WTC11 (cell line): ENCODE measurements around the gene PRR5. TPM values are rescaled to one million over a fixed set of nuclear protein-coding genes. Genes with fewer than 3 reads are reported as not detected.
A peak's percentile ranks its signal among the peaks of the same experiment; 100 is the strongest.

Experiments
- ATAC-seq: fragments of 200-7000 bp; cut with Tn5 transposase; 2 replicates; pipeline ENCODE4 v1.10.0; 2021; ENCODE audit warnings: mild to moderate bottlenecking, moderate library complexity
- CTCF ChIA-PET: fragments of 300-600 bp; sonication (Branson Sonifier 250); formaldehyde crosslinking; loops from one replicate; lab custom pipeline; 2021; ENCODE audit warnings: antibody characterized with exemption; lab: Charles Lee
- POLR2A ChIA-PET: fragments of 350-600 bp; sonication (Branson Sonifier 250); formaldehyde crosslinking; loops from one replicate; lab custom pipeline; 2021; ENCODE audit warnings: antibody characterized with exemption; lab: Charles Lee
- DNase-seq: peaks from one replicate; pipeline ENCODE4 v3.0.0; 2021; ENCODE audit warnings: low spot score
- H3K27ac Mint-ChIP-seq: 2 replicates; pipeline ENCODE4 v1.8.0; 2021; ENCODE audit warnings: mixed read lengths
- H3K27me3 Mint-ChIP-seq: 2 replicates; pipeline ENCODE4 v1.8.0; 2021; ENCODE audit warnings: low read depth, mild to moderate bottlenecking, moderate library complexity, mixed read lengths
- H3K36me3 Mint-ChIP-seq: 2 replicates; pipeline ENCODE4 v1.8.0; 2021; ENCODE audit warnings: mixed read lengths
- H3K4me1 Mint-ChIP-seq: 2 replicates; pipeline ENCODE4 v1.8.0; 2022; ENCODE audit warnings: mixed read lengths
- H3K4me3 Mint-ChIP-seq: 2 replicates; pipeline ENCODE4 v1.8.0; 2021; ENCODE audit warnings: mild to moderate bottlenecking, moderate library complexity, mixed read lengths
- H3K9me3 Mint-ChIP-seq: 2 replicates; pipeline ENCODE4 v1.8.0; 2021; ENCODE audit warnings: mixed read lengths
- AFF4 ChIP-seq: sonication (generic); formaldehyde crosslinking; IDR thresholded peaks from 2 replicates; pipeline ENCODE4 v1.8.1; 2023; ENCODE audit warnings: mild to moderate bottlenecking, missing genetic modification reagents, borderline replicate concordance
- FOXK1 ChIP-seq: sonication (generic); formaldehyde crosslinking; IDR thresholded peaks from 2 replicates; pipeline ENCODE4 v1.8.0; 2022; ENCODE audit warnings: mild to moderate bottlenecking, moderate library complexity, missing genetic modification reagents
- JAZF1 ChIP-seq: fragments of 250-450 bp; sonication (Bioruptor Pico); IDR thresholded peaks from 2 replicates; pipeline ENCODE4 v1.9.0; 2021; ENCODE audit warnings: moderate library complexity, mild to moderate bottlenecking, inconsistent platforms
- KAT7 ChIP-seq: sonication (generic); formaldehyde crosslinking; IDR thresholded peaks from 2 replicates; pipeline ENCODE4 v1.8.1; 2023; ENCODE audit warnings: missing genetic modification reagents, mild to moderate bottlenecking, borderline replicate concordance
- MYBL2 ChIP-seq: sonication (generic); formaldehyde crosslinking; IDR thresholded peaks from 2 replicates; pipeline ENCODE4 v1.8.1; 2023; ENCODE audit warnings: mild to moderate bottlenecking, moderate library complexity, missing genetic modification reagents
- SMAD3 ChIP-seq: sonication (generic); formaldehyde crosslinking; IDR thresholded peaks from 2 replicates; pipeline ENCODE4 v1.8.0; 2022; ENCODE audit warnings: missing genetic modification reagents, mild to moderate bottlenecking, borderline replicate concordance
- TEAD1 ChIP-seq: sonication (generic); formaldehyde crosslinking; IDR thresholded peaks from 2 replicates; pipeline ENCODE4 v1.8.0; 2022; ENCODE audit warnings: mild to moderate bottlenecking, missing genetic modification reagents
- USF1 ChIP-seq: sonication (generic); formaldehyde crosslinking; IDR thresholded peaks from 2 replicates; pipeline ENCODE4 v1.8.0; 2022; ENCODE audit warnings: mild to moderate bottlenecking, missing genetic modification reagents
- ZBTB21 ChIP-seq: sonication (generic); formaldehyde crosslinking; IDR thresholded peaks from 2 replicates; pipeline ENCODE4 v1.8.1; 2023; ENCODE audit warnings: mild to moderate bottlenecking, missing genetic modification reagents, borderline replicate concordance
- ZNF219 ChIP-seq: sonication (generic); formaldehyde crosslinking; IDR thresholded peaks from 2 replicates; pipeline ENCODE4 v1.8.0; 2023; ENCODE audit warnings: missing genetic modification reagents, mild to moderate bottlenecking, borderline replicate concordance
- ZNF263 ChIP-seq: sonication (generic); formaldehyde crosslinking; IDR thresholded peaks from 2 replicates; pipeline ENCODE4 v1.8.1; 2022; ENCODE audit warnings: low read depth, mild to moderate bottlenecking, moderate library complexity, missing genetic modification reagents
- ZNF396 ChIP-seq: fragments of 250-450 bp; sonication (Bioruptor Pico); IDR thresholded peaks from 2 replicates; pipeline ENCODE4 v1.8.0; 2021; ENCODE audit warnings: mild to moderate bottlenecking, moderate library complexity, borderline replicate concordance
- ZNF416 ChIP-seq: fragments of 250-450 bp; sonication (Bioruptor Pico); IDR thresholded peaks from 2 replicates; pipeline ENCODE4 v1.9.0; 2021; ENCODE audit warnings: mild to moderate bottlenecking, inconsistent platforms
- total RNA-seq: library from RNA; stranded (reverse); gene quantifications from 3 replicates; pipeline ENCODE4 v1.2.3, GENCODE V29; 2021
- TF ChIP-seq, protein P1 (sequence below): sonication (generic); formaldehyde crosslinking; IDR thresholded peaks from 2 replicates; pipeline ENCODE4 v1.8.0; 2023; ENCODE audit warnings: missing genetic modification reagents, mild to moderate bottlenecking, borderline replicate concordance
- TF ChIP-seq, protein P2 (sequence below): sonication (generic); formaldehyde crosslinking; IDR thresholded peaks from 2 replicates; pipeline ENCODE4 v1.8.1; 2022; ENCODE audit warnings: missing genetic modification reagents, borderline replicate concordance

Gene PRR5
- total RNA-seq, 1 experiment from 2014 or later = 15.6 TPM

DNA sequence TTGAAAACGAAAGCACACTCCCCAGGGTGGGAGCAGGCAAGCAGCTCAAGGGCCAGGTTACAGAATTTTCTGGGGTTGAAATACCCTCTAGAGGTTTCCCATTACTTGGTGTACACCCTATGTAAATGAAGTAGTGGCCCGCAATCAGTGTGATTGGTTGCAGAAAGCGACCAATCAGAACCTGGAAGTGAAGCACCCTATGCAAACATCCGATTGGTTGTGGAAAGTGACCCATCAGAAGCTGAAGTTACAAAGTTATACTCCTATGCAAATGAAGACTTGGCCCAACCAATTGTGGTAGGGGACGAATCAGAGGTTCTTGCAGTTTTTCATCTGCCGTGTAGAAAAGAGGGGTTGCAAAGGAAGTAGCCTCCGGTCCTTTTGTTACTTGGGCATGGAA, 19.2 kb downstream of the PRR5 start (continued):
- TF ChIP-seq, protein P1, sequence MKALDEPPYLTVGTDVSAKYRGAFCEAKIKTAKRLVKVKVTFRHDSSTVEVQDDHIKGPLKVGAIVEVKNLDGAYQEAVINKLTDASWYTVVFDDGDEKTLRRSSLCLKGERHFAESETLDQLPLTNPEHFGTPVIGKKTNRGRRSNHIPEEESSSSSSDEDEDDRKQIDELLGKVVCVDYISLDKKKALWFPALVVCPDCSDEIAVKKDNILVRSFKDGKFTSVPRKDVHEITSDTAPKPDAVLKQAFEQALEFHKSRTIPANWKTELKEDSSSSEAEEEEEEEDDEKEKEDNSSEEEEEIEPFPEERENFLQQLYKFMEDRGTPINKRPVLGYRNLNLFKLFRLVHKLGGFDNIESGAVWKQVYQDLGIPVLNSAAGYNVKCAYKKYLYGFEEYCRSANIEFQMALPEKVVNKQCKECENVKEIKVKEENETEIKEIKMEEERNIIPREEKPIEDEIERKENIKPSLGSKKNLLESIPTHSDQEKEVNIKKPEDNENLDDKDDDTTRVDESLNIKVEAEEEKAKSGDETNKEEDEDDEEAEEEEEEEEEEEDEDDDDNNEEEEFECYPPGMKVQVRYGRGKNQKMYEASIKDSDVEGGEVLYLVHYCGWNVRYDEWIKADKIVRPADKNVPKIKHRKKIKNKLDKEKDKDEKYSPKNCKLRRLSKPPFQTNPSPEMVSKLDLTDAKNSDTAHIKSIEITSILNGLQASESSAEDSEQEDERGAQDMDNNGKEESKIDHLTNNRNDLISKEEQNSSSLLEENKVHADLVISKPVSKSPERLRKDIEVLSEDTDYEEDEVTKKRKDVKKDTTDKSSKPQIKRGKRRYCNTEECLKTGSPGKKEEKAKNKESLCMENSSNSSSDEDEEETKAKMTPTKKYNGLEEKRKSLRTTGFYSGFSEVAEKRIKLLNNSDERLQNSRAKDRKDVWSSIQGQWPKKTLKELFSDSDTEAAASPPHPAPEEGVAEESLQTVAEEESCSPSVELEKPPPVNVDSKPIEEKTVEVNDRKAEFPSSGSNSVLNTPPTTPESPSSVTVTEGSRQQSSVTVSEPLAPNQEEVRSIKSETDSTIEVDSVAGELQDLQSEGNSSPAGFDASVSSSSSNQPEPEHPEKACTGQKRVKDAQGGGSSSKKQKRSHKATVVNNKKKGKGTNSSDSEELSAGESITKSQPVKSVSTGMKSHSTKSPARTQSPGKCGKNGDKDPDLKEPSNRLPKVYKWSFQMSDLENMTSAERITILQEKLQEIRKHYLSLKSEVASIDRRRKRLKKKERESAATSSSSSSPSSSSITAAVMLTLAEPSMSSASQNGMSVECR (CRISPR knock-in tag) = no peak
- TF ChIP-seq ZNF219 (no peak), ZNF263 (no peak), AFF4 (CRISPR knock-in tag) (no peak)

DNA sequence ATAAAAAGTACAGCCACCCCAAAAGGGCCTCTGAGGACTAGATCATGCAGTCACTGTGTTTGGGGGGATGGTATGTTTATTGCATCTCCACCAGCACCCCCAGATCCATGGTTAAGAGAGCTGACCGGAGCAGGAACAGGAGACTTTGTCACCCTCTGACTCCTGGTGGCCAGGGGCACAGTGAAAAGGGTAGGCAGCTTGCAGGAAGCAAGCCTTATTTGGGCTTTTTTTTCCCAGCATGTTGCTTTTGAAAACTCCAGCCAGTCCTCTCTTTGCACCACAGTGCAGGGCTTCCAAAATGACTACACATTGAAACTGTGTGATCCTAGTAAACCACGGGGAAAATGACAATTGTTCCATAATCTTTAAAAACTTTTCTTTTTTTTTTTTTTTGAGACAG, 20.6 kb downstream of the PRR5 start:
- DNase-seq = no peak
- POLR2A ChIA-PET = interaction anchor here (1.1 kb wide), 1 partner anchor 13 kb away, joined by 3 read pairs; no protein-coding TSS in a partner anchor
- no peaks in the 10 kb centered on the region for H3K36me3 Mint-ChIP-seq
- peak overlapping the region; percentile 80 for H3K27ac Mint-ChIP-seq
- no peak overlapping the region for H3K4me3 Mint-ChIP-seq
- H3K9me3 Mint-ChIP-seq = no peaks in the 10 kb centered on the region
- no peaks in the 10 kb centered on the region for H3K27me3 Mint-ChIP-seq
- CTCF ChIA-PET = interaction anchor here (0.5 to 1.6 kb wide), 5 partner anchors 10 to 136 kb away, joined by 3 to 4 read pairs (median 3); no protein-coding TSS in a partner anchor
- TF ChIP-seq SMAD3 (no peak), KAT7 (CRISPR knock-in tag) (no peak), FOXK1 (CRISPR knock-in tag) (no peak), USF1 (CRISPR knock-in tag) (no peak), TEAD1 (CRISPR knock-in tag) (no peak), ZNF263 (no peak), MYBL2 (CRISPR knock-in tag) (no peak), ZNF416 (CRISPR knock-in tag) (no peak), ZBTB21 (CRISPR knock-in tag) (no peak), JAZF1 (CRISPR knock-in tag) (no peak), ZNF396 (CRISPR knock-in tag) (no peak)
- TF ChIP-seq, protein P2, sequence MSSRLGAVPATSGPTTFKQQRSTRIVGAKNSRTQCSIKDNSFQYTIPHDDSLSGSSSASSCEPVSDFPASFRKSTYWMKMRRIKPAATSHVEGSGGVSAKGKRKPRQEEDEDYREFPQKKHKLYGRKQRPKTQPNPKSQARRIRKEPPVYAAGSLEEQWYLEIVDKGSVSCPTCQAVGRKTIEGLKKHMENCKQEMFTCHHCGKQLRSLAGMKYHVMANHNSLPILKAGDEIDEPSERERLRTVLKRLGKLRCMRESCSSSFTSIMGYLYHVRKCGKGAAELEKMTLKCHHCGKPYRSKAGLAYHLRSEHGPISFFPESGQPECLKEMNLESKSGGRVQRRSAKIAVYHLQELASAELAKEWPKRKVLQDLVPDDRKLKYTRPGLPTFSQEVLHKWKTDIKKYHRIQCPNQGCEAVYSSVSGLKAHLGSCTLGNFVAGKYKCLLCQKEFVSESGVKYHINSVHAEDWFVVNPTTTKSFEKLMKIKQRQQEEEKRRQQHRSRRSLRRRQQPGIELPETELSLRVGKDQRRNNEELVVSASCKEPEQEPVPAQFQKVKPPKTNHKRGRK (CRISPR knock-in tag) = no peak
- peaks cover 8% of the 10 kb centered on the region for H3K4me1 Mint-ChIP-seq
- ATAC-seq = no peak
